Type B pancreatic cell (in vitro differentiated cells): Measurements from ENCODE around the gene TMEM59. TPM values are rescaled to one million over a fixed set of nuclear protein-coding genes. Genes with fewer than 3 reads are reported as not detected.
A peak's percentile ranks its signal among the peaks of the same experiment; 100 is the strongest.
"Not testable (repeated sequence)": the region's sequence is repeated elsewhere in the genome, so short reads cannot be mapped to it uniquely, and the experiment has no call there.

Experiments used
- DNase-seq: peaks from one replicate; pipeline ENCODE4 v3.0.0; 2021; ENCODE audit warnings: mixed read lengths; ENCODE audit not compliant: unreplicated experiment; ENCODE audit errors: extremely low spot score
- H3K27ac Mint-ChIP-seq: 2 replicates; pipeline ENCODE4 v1.8.0; 2021; ENCODE audit warnings: mild to moderate bottlenecking, mixed read lengths
- H3K27me3 Mint-ChIP-seq: 2 replicates; pipeline ENCODE4 v1.8.0; 2021; ENCODE audit warnings: mixed read lengths
- H3K36me3 Mint-ChIP-seq: 2 replicates; pipeline ENCODE4 v1.8.0; 2021; ENCODE audit warnings: mixed read lengths
- H3K4me1 Mint-ChIP-seq: one replicate; pipeline ENCODE4 v1.8.0; 2021; ENCODE audit warnings: mixed read lengths; ENCODE audit not compliant: unreplicated experiment
- H3K4me3 Mint-ChIP-seq: 2 replicates; pipeline ENCODE4 v1.8.0; 2021; ENCODE audit warnings: mild to moderate bottlenecking, mixed read lengths
- H3K9me3 Mint-ChIP-seq: 2 replicates; pipeline ENCODE4 v1.8.0; 2021; ENCODE audit warnings: mixed read lengths
- total RNA-seq: library from RNA; stranded (reverse); gene quantifications from 2 replicates; pipeline ENCODE4 v1.2.1, GENCODE V29; 2021; ENCODE audit warnings: low replicate concordance
- TF ChIP-seq, protein P1 (sequence below): fragments of 200-600 bp; sonication (generic); conservative IDR thresholded peaks from 2 replicates; pipeline ENCODE4 v1.5.0; 2021; ENCODE audit warnings: antibody characterized with exemption, mild to moderate bottlenecking

Gene TMEM59
- total RNA-seq, 1 donor from 2014 or later = 283 TPM

DNA sequence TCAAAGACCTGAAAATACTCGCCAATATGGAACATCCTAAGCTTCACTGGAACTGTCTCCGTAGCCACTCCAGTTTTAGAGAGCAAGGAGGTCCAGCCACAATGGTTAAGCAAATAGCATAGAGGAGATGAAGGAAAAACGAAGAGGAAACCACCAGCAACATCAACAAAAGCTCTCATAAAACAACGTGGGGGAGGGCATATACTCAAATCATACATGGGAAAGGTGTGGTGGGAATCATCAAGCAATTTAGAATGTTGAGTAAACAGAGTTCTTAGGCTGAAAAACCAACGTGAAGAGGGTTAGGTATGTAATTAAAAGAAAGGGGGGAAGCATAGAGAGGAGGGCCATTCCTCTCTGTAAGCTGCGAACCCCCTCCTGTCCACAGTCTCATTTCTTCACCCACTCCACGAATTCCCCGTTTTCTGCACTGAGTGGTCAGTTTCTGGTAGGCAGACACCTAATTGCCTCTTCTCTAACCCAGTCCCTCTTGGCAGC lies 1.0 kb downstream of the TMEM59 start:
- TF ChIP-seq, protein P1, sequence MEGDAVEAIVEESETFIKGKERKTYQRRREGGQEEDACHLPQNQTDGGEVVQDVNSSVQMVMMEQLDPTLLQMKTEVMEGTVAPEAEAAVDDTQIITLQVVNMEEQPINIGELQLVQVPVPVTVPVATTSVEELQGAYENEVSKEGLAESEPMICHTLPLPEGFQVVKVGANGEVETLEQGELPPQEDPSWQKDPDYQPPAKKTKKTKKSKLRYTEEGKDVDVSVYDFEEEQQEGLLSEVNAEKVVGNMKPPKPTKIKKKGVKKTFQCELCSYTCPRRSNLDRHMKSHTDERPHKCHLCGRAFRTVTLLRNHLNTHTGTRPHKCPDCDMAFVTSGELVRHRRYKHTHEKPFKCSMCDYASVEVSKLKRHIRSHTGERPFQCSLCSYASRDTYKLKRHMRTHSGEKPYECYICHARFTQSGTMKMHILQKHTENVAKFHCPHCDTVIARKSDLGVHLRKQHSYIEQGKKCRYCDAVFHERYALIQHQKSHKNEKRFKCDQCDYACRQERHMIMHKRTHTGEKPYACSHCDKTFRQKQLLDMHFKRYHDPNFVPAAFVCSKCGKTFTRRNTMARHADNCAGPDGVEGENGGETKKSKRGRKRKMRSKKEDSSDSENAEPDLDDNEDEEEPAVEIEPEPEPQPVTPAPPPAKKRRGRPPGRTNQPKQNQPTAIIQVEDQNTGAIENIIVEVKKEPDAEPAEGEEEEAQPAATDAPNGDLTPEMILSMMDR = no peak
- Mint-ChIP-seq H3K4me1 (peaks cover 23% of the 10 kb centered on the region), H3K4me3 (no peak overlapping the region)

DNA sequence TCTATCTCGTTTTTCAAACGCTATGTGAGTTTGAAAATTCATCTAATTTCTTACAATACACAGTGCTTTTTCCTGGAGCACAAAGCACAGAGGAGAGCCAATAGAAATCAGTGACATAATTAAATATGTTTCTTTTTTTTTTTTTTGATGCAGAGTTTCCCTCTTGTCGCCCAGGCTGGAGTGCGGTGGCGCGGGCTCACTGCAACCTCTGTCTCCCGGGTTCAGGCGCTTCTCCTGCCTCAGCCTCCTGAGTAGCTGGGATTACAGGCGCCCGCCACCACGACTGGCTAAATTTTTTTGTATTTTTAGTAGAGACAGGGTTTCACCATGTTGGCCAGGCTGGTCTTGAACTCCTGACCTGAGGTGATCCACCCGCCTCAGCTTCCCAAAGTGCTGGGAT lies 2.6 kb downstream of the TMEM59 start:
- not testable (repeated sequence) for H3K27ac Mint-ChIP-seq, DNase-seq, H3K36me3 Mint-ChIP-seq, H3K9me3 Mint-ChIP-seq, H3K27me3 Mint-ChIP-seq
- peak overlapping the region; percentile 57 for H3K4me3 Mint-ChIP-seq
- peaks cover 21% of the 10 kb centered on the region for H3K4me1 Mint-ChIP-seq

More for the DNA sequence above, 1.0 kb downstream of the TMEM59 start:
- H3K27me3 Mint-ChIP-seq = no peaks in the 10 kb centered on the region
- H3K36me3 Mint-ChIP-seq = no peaks in the 10 kb centered on the region
- H3K9me3 Mint-ChIP-seq = no peaks in the 10 kb centered on the region
- no peak for DNase-seq
- no peak overlapping the region for H3K27ac Mint-ChIP-seq

DNA sequence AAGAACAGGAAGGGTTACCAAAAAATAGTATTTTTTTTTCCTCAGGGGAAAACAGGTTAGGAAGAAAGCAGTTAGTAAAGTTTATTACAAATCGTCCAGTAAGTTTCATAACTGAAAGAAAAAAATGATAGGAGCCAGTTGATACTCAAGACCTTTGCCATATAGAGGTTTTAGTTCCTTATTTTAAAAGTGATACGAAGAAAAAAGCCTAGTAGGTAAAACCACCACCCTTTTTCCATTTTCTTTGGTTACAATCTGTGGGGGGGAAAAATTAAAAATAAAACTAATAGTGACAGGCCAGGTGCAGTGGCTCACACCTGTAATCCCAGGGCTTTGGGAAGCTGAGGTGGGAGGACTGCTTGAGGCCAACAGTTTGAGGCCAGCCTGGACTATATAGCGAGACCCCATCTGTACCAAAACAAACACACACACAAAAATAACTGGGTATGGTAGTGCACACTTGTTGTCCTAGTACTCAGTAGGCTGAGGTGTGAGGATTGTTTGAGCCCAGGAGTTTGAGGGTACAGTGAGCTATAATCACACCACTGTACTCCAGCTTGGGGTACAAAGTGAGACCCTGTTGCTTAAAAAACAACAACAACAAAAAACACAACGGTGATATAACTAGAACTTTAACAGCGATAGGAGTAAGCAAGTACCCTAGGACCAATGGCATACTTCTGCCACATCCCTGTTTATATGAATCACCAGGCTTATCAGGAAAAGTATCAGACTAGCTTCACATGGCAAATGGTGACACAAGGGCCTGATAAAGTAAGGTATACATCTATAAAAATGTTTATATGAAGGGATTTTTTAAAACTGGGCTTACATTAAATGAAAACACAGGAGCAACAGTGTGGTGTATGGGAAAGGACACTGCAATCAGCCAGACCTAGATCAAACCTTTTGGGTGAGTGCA lies 5.4 kb downstream of the TMEM59 start:
- no peaks in the 10 kb centered on the region for H3K27me3 Mint-ChIP-seq
- no peak for DNase-seq
- TF ChIP-seq, protein P1 = no peak
- no peaks in the 10 kb centered on the region for H3K9me3 Mint-ChIP-seq
- H3K4me3 Mint-ChIP-seq = no peak overlapping the region
- peaks cover 11% of the 10 kb centered on the region for H3K36me3 Mint-ChIP-seq
- H3K4me1 Mint-ChIP-seq = peaks cover 11% of the 10 kb centered on the region
- H3K27ac Mint-ChIP-seq = peak overlapping the region; percentile 50

DNA sequence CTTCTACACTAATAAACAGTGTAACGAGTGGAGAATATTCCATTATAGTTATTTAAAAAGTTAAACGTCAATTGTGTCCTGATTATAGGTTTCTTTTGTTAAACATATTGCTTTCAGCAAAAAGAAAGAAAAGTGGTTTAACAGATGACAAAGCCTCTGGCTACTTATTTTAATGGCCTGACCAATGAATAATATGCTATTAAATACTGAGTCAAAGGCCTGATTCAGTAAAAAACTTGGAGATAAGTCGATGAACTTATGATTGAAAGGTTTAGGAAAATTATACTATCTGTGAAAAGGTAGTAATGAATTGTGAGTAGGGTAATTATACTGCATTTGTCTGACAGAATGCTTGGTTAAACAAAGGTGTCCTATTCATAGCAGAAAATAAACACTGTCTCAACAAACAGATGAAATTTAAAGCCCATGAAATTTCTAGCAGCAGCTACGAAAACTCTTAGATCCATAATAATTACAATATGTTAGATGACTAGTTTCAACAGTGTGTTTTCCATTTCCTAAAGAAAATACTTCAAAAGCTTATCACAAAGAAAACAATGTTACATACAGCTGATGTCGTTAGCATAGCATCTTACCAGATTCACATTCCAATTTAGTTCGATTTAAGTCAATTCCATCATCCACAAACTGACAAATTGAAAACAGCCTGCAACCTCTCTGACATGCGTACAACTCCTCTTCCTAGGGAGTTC lies 6.2 kb downstream of the TMEM59 start:
- peaks cover 13% of the 10 kb centered on the region for H3K36me3 Mint-ChIP-seq
- TF ChIP-seq, protein P1 = no peak
- H3K4me1 Mint-ChIP-seq = peaks cover 11% of the 10 kb centered on the region
- H3K9me3 Mint-ChIP-seq = no peaks in the 10 kb centered on the region
- no peak overlapping the region for H3K4me3 Mint-ChIP-seq
- H3K27me3 Mint-ChIP-seq = no peaks in the 10 kb centered on the region
- DNase-seq = no peak
- H3K27ac Mint-ChIP-seq = peak overlapping the region; percentile 50

DNA sequence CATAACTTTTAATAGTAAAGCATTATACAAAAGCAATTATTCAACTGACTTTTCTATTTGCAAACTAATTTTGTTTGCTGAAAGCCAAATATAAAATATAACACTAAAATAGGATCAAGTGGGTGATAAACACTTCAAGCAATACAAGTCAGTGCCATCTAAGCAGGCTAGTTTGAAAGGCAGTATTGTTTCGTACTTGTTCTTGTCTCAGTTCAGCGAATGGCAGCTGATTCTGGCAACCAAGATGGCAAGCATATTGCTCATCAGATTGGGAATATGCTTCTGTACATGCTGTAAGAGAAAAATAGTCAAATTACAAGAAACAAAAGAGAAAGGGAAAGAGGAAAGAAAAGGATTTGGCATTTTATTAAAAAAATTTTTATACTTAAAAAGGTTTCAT lies 7.5 kb downstream of the TMEM59 start:
- TF ChIP-seq, protein P1 = no peak
- peaks cover 13% of the 10 kb centered on the region for H3K36me3 Mint-ChIP-seq
- no peak for DNase-seq
- H3K4me3 Mint-ChIP-seq = no peak overlapping the region
- H3K27ac Mint-ChIP-seq = no peak overlapping the region
- no peaks in the 10 kb centered on the region for H3K27me3 Mint-ChIP-seq
- H3K4me1 Mint-ChIP-seq = peaks cover 11% of the 10 kb centered on the region
- H3K9me3 Mint-ChIP-seq = no peaks in the 10 kb centered on the region

DNA sequence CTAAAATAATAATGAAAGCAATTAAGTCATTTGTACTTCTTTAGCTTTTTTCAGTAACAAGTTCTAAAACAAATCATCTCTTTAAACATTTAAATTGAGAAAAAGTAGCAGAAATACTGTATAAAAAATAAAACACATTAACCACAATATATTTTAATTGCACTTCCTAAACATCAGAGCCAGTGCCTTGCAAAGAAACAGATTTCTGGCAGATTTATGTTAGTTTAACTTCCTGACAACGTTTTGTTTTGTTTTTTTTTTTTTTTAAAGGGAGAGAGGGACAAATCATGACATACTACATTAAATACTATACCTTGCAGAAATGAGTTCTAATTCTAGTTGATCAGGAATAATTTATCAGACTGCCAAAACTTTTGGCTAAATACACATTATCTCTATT lies 11.2 kb downstream of the TMEM59 start:
- TF ChIP-seq, protein P1 = no peak
- H3K36me3 Mint-ChIP-seq = peaks cover 29% of the 10 kb centered on the region
- no peaks in the 10 kb centered on the region for H3K9me3 Mint-ChIP-seq
- H3K27me3 Mint-ChIP-seq = no peaks in the 10 kb centered on the region
- no peak overlapping the region for H3K27ac Mint-ChIP-seq
- H3K4me3 Mint-ChIP-seq = no peak overlapping the region
- no peaks in the 10 kb centered on the region for H3K4me1 Mint-ChIP-seq
- no peak for DNase-seq
